ENCODE data around the gene ZNF606. TPM values are rescaled to one million over a fixed set of nuclear protein-coding genes. Genes with fewer than 3 reads are reported as not detected.

The ZNF606 gene
- total RNA-seq, 2 experiments from 2014 or later = 11.1 to 13.6 TPM

GRCh38 chr19:58038688-58039204 is 36.1 kb upstream of the ZNF606 start:
- no peaks in the 10 kb centered on the region for H3K36me3 ChIP-seq (ENCODE audit: insufficient read depth, low read length)
- no peak for ATAC-seq (ENCODE audit: poor library complexity)
- H3K4me1 ChIP-seq (ENCODE audit: insufficient read depth, low read length) = no peaks in the 10 kb centered on the region
- Mint-ChIP-seq H3K9me3 (peaks cover 24% of the 10 kb centered on the region), H3K4me3 (no peak overlapping the region), H3K27ac (no peak overlapping the region), H3K36me3 (ENCODE audit: low read depth) (peaks cover 47% of the 10 kb centered on the region), H3K4me1 (ENCODE audit: low read depth) (peaks cover 6% of the 10 kb centered on the region), H3K27me3 (peaks cover 33% of the 10 kb centered on the region)
- TF ChIP-seq, protein P1, sequence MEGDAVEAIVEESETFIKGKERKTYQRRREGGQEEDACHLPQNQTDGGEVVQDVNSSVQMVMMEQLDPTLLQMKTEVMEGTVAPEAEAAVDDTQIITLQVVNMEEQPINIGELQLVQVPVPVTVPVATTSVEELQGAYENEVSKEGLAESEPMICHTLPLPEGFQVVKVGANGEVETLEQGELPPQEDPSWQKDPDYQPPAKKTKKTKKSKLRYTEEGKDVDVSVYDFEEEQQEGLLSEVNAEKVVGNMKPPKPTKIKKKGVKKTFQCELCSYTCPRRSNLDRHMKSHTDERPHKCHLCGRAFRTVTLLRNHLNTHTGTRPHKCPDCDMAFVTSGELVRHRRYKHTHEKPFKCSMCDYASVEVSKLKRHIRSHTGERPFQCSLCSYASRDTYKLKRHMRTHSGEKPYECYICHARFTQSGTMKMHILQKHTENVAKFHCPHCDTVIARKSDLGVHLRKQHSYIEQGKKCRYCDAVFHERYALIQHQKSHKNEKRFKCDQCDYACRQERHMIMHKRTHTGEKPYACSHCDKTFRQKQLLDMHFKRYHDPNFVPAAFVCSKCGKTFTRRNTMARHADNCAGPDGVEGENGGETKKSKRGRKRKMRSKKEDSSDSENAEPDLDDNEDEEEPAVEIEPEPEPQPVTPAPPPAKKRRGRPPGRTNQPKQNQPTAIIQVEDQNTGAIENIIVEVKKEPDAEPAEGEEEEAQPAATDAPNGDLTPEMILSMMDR (IDR thresholded peaks at IDR 0.05) = no peak
- H3K27ac ChIP-seq (ENCODE audit: low read depth in 1 of 2, low read length in 2 of 2) = no peak overlapping the region
- ChIA-PET POLR2A (no interaction called here), CTCF (no interaction called here)
- no peak overlapping the region for H3K4me3 ChIP-seq (ENCODE audit: low read length)
- peaks cover 57 to 94% of the 10 kb centered on the region in 2 experiments for H3K9me3 ChIP-seq (ENCODE audit: control insufficient read depth in 1 of 2, insufficient read depth in 1 of 2, low read length in 2 of 2)
- DNase-seq = no peak
- H3K27me3 ChIP-seq (ENCODE audit: control insufficient read depth in 1 of 2, insufficient read depth in 2 of 2, low read length in 2 of 2) = peaks cover 10 to 13% of the 10 kb centered on the region in 2 experiments
- intact Hi-C loops (cut with DNase I, micrococcal nuclease) = no loop called here

DNA sequence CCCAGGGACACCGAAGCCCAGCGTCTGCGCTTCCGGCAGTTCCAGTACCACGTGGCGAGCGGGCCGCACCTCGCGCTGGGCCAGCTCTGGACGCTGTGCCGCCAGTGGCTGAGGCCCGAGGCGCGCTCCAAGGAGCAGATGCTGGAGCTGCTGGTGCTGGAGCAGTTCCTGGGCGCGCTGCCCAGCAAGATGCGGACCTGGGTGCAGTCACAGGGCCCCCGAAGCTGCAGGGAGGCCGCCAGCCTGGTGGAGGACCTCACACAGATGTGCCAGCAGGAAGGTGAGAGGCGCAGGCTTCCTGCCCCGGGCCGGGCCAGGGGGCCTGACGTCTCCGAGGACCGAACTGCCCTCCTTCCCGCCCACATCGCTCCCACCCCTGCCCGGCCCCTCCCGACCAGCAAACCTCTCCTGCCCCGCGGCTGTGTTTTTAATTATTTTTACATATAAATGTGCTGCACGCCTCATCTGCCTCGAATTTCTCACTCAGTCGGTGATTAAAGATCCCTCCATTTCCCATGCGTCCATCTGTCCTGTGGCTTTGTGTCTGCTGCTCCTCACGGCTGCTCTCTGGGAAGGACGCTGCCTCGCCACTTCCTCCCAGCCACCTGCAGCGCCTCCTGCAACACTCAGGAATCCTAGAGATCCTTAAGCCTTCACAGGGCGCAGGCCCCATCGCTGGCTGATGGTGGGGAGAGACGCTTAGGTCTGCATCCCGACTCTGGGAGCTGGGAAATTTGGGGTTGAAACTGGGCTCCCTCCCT is 35.5 kb upstream of the ZNF606 start:
- ATAC-seq (ENCODE audit: poor library complexity) (no peak), DNase-seq (no peak)
- H3K4me3 Mint-ChIP-seq = no peak overlapping the region
- no peak overlapping the region for H3K27ac Mint-ChIP-seq
- TF ChIP-seq, protein P1 (IDR thresholded peaks at IDR 0.05) = no peak
- Histone ChIP-seq H3K9me3 (ENCODE audit: control insufficient read depth in 1 of 2, insufficient read depth in 1 of 2, low read length in 2 of 2) (peaks cover 57 to 94% of the 10 kb centered on the region in 2 experiments), H3K36me3 (ENCODE audit: insufficient read depth, low read length) (no peaks in the 10 kb centered on the region), H3K4me3 (ENCODE audit: low read length) (no peak overlapping the region), H3K27me3 (ENCODE audit: control insufficient read depth in 1 of 2, insufficient read depth in 2 of 2, low read length in 2 of 2) (peaks cover 10 to 18% of the 10 kb centered on the region in 2 experiments), H3K27ac (ENCODE audit: low read depth in 1 of 2, low read length in 2 of 2) (no peak overlapping the region), H3K4me1 (ENCODE audit: insufficient read depth, low read length) (no peaks in the 10 kb centered on the region)
- peaks cover 33% of the 10 kb centered on the region for H3K27me3 Mint-ChIP-seq
- peaks cover 6% of the 10 kb centered on the region for H3K4me1 Mint-ChIP-seq (ENCODE audit: low read depth)
- ChIA-PET CTCF (no interaction called here), POLR2A (no interaction called here)
- H3K36me3 Mint-ChIP-seq (ENCODE audit: low read depth) = peaks cover 47% of the 10 kb centered on the region
- peaks cover 19% of the 10 kb centered on the region for H3K9me3 Mint-ChIP-seq
- intact Hi-C loops (cut with DNase I, micrococcal nuclease) = no loop called here

GRCh38 chr19:58035863-58036262 is 33.2 kb upstream of the ZNF606 start:
- ChIA-PET CTCF (no interaction called here), POLR2A (no interaction called here)
- peaks cover 51 to 91% of the 10 kb centered on the region in 2 experiments for H3K9me3 ChIP-seq (ENCODE audit: control insufficient read depth in 1 of 2, insufficient read depth in 1 of 2, low read length in 2 of 2)

More at GRCh38 chr19:58035863-58036262, 33.2 kb upstream of the ZNF606 start:
- TF ChIP-seq, protein P1 (IDR thresholded peaks at IDR 0.05) = no peak
- Mint-ChIP-seq H3K36me3 (ENCODE audit: low read depth) (peaks cover 42% of the 10 kb centered on the region), H3K4me1 (ENCODE audit: low read depth) (peaks cover 6% of the 10 kb centered on the region), H3K9me3 (peaks cover 16% of the 10 kb centered on the region), H3K27ac (no peak overlapping the region), H3K27me3 (peaks cover 43% of the 10 kb centered on the region), H3K4me3 (no peak overlapping the region)
- DNase-seq = no peak
- H3K27me3 ChIP-seq (ENCODE audit: control insufficient read depth in 1 of 2, insufficient read depth in 2 of 2, low read length in 2 of 2) = peaks cover 10 to 23% of the 10 kb centered on the region in 2 experiments
- no peak overlapping the region for H3K27ac ChIP-seq (ENCODE audit: low read depth in 1 of 2, low read length in 2 of 2)
- no peaks in the 10 kb centered on the region for H3K36me3 ChIP-seq (ENCODE audit: insufficient read depth, low read length)
- no peak for ATAC-seq (ENCODE audit: poor library complexity)
- no peaks in the 10 kb centered on the region for H3K4me1 ChIP-seq (ENCODE audit: insufficient read depth, low read length)
- intact Hi-C loops (cut with DNase I, micrococcal nuclease) = no loop called here
- H3K4me3 ChIP-seq (ENCODE audit: low read length) = no peak overlapping the region
